HTR-8/SVneo (cell line): ENCODE measurements around the gene SCMH1.
A peak's percentile ranks its signal among the peaks of the same experiment; 100 is the strongest.

Source experiments
- DNase-seq: peaks from one replicate; pipeline ENCODE4 v3.0.0; 2011; ENCODE audit warnings: low spot score, mixed read lengths; ENCODE audit not compliant: insufficient read length
- FAIRE-seq: peaks from 2 replicates; lab custom pipeline; 2011; peaks lifted over from hg19 to GRCh38; lab: Jason Lieb, UNC

The SCMH1 gene

DNA sequence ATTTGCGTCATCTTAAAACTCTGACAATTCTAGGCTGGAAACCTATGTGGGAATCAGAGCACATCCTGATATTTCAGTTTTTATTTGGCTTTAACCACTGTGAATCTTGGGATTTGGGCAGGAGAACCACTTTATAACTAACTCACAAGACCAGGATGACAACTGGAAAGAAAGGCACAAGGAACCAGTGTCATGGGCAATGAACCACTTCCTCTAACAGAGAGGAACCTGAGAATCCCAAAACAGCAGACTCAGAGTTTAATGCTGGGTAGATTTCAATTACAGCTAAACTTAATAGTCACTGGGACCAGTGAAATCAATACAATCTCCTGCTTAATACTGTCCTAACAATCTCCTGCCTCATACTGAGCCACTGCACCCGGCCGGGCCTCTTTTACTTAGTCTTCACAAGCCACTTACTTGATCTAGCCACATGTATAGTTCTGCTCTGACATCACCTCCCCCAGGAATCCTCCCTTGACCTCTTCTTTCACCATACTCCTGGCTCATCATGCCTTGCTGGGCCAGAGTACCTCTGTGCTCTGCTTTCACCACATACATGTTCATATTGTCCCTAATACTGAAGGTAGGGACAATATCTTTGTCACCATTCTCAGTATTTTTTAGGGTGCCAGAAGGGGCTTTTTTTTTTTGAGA lies 200.4 kb downstream of the SCMH1 start:
- no peak for FAIRE-seq
- no peak for DNase-seq

DNA sequence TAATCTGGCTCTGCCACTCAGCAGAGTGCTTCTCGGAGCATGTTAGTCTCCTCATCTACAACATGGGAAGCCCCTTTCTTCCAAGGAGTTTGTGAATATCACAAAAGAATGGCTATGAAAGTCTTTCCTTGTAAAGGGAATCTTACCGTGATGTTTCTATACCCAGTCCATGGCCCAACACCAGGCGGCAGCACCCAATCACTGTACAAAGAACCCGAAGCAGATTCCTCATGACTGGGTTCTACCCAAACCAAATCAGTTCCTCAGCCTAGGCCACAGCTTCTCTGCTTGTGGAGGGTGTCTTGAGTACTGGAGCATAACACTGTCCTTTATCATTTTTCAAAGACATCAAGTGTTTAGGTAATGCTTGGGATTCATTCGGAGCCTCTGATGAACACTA lies 204.0 kb downstream of the SCMH1 start:
- FAIRE-seq (no peak), DNase-seq (no peak)

DNA sequence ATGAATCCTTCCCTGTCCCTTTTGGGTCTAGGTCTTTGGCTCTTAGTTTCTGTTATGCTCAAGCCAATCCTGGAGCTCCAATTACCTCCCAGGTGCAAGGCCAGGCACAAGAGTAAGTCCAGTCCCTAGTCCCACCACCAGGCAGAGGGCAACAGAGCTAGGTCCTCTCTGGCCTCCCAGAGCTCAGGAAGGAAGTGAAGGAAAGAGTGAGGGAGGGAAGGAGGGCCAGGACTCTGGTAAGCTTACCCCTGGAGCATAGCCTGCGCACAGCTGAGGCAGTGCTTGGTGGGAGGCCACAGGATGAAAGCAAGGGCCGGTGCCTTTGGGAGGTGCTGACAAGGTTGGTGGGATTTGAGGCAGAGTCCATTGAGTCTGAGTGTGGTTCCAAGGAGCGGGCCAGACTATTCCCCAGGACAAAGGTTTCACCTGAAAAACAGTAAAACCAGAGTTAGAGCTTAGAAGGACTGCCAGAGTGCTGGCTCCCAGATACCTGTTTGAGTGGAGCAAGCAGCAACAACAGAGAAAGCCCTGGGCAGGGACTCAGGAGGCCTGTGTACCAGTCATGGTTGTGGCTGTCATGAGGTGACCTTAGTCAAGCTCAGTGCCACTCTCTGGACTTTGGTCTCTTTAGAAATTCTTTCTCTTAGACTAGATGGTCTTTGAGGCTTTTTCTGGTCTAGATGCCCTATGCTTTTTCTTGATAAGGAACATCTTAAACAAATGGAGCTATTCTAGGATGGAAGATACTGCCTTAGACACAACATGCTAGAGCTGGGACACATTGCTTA lies 204.8 kb downstream of the SCMH1 start:
- FAIRE-seq = no peak
- no peak for DNase-seq

DNA sequence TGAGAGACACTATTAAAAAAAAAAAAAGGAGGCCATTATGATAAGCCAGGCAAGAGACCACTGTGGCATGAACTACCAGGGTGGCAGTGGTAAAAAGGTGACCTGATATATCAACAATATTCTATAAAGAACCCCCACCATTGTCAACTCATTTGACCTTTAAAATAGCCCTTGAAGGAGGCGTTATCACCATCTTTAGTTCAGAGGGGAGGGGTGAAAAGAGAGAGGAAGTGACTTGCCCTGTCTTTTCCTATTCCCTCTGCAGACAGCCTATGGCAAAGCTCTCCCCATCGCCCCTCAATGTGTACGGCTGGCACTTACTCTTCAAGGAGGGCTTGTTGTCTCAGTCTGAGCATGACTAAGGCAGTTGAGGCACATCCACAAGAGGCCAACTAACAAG lies 208.8 kb downstream of the SCMH1 start:
- DNase-seq (no peak), FAIRE-seq (no peak)

DNA sequence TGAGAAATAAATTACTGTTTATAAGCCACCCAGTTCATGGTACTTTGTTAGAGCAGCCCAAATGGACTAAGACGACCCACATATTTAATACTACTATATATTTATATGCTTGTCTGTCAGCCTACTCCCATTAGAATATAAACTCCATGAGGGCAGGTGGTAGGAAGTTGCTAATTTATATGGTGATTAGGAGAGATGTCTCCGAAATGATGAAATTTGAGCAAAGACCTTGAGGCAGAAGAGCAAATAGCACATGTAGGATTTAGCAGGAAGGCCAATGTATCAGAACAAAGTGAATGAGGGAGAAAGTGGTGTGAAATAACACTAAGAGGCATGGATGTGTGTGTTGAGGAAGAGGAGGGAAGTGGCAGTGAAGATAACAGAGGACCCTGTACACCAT lies 210.0 kb downstream of the SCMH1 start:
- DNase-seq (no peak), FAIRE-seq (no peak)

DNA sequence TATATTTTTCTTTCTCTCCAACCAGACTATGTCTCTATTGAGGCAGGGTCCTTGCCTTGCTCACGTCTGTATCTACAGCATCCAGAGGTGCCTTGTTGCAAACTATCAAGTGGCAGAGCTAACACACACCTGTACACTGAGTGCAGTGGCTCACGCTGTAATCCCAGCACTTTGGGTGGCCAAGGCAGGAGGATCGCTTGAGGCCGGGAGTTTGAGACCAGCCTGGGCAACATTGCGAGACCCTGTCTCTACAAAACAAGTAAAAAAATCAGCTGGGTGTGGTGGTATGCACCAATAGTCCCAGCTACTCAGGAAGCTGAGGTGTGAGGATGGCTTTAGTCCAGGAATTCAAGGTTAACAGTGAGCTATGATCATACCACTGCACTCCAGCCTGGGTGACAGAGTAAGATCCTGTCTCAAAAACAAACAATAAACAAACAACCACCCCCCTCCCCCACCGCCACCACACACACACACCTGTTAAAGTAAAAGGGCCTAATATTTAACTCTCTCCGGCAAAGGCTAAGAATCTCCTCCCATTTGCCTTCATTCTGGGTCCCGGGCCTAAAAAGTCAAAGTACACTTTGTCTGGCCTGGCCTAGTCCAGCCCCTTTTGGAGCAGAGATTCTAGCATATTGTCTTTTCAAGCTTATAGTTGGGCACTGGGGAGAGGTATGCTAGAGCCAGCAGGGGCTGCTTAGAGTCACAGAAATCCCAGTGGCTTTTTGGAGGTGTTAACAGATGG lies 211.1 kb downstream of the SCMH1 start:
- no peak for FAIRE-seq

DNA sequence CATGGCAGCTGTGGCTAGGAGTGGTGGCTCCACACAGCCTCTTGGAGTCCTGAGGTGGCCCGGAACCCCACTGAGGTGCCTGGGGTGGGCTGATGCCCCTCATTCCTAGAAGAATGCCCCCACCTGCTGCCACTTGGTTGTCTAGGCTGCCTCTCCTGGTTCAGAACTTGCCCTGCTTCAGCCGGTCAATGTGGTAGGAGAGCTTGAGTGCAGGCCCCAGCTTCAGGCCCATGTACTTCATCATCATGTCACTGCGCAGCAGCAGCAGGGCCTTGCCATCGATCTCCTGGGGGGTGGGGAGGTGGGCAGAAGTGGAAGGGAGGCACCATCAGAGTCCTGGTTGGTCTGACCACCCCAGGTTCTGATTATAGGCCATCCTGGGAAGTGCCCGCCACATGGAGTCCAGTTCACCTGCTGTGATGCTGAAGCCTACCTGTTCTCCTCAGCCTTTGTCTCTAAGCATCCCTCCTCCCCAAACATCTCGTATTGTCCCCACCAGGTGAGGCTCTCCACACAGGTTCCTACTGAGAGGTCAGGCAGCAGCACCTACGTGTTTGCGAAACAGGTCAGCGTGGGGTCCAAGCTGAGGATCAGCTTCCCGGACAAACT lies 214.0 kb downstream of the SCMH1 start:
- DNase-seq (no peak), FAIRE-seq (no peak)

More for the DNA sequence above, 211.1 kb downstream of the SCMH1 start:
- DNase-seq = no peak

DNA sequence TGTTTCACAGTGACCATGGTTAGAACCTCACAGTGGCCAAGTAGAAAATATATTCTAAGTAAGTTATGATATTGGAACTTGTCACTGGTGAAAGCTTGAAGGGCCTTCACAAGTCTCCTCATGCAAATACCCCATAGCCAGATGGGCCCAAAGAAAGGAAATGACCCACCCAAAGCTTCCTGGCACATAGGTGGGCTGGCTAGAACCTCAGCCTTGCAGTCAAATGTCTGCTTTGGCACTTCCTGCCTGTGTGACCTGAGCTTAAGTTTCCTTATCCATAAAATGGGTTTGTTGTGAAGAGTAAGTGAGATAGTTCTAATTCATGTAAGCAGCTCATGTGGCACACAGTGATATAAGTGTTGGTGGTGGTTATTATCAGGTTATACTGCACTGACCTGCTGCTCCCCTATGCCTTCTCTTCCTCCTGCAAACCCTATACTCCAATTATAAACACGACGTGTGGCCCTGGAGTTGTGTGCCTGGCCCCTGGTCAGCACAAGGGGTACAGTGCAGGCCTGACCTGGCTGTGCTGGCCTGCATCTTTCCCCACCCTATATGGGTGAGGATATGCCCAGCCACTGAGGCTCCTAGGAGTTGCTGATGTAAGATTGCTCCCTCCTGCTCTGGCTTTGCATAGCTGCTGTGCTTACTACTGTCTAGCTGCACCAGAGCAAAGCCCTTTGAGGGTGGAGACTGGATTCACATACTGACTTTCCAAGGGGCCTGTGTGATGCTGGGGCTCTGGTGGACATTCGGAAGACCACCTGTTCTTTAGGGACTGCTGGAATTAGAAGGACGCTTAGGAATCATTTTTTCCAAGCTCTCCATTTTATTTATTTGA lies 215.9 kb downstream of the SCMH1 start:
- FAIRE-seq = no peak
- no peak for DNase-seq

DNA sequence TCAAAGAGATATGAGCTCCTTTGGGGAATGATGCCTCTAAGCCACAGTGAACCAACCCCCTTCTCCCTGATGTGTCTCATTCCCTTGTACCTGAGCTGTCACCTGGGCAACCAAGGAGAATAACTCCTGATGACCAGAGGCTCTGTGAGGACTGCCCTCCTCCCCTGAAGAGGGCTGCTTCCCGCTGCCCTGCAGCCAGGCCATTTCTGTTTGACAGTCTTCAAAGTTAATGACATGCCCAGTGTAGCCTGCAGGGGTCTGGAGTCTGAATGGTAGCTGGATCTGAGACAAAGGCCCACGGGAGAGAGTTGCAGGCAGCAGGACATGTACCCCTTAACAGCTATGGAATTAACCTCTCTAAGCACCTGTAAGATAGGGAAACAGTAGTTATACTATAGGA lies 217.2 kb downstream of the SCMH1 start:
- FAIRE-seq (no peak), DNase-seq (no peak)

DNA sequence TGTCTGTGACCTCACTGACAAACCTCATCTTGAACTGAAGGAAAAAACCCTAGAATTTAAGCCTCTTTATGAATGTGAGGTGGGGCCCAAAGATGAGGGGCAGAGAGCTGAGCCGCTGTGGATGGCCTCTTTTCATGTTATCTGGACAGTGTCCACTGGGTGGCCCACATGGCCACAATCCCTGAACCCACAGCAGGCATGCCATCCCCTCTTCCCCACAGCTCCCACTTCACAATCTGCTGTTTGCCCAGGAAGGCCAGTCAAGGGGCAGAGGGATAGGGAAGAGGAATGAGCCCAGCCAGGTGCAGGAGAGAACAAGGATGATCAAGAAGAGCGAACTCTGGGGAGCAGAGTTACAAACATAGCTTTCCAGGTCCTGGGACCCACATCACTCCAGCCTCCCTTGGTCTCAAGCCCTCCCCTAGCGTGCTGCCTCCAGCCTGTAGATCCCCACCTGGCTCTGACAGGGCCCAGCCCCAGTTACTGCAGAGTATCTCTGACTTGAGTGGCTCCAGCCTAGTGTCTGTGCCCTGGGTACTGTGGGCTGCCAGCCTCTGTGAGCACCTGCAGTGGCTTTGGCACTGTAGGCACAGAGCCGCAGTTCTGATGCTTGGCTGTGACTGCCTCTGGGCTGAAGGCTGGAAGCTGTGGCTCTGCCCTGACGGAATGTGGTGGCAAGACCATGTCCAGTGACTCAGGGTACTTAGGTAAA lies 218.7 kb downstream of the SCMH1 start:
- DNase-seq (peak; percentile 29), FAIRE-seq (no peak)

DNA sequence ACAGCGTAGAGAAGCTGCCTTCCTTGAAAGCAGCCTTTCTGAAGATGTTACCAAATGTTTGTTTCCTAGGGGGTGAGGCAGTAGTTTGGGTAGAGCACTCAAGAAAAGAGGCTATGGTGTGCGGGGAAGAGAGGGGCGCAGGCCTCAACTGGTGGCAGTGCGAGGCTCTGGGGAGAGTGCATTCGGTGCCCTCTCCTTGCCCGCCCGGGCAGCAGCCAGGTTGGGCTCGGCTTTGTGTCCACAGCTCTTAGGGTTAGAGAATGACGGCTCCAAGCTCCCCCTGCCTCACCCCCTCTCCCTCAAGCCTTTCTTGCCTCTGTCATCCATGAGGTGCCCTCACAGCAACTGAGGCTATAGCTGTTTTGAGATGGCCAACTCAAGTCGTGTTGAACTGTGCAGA lies 219.7 kb downstream of the SCMH1 start:
- DNase-seq (no peak), FAIRE-seq (no peak)

DNA sequence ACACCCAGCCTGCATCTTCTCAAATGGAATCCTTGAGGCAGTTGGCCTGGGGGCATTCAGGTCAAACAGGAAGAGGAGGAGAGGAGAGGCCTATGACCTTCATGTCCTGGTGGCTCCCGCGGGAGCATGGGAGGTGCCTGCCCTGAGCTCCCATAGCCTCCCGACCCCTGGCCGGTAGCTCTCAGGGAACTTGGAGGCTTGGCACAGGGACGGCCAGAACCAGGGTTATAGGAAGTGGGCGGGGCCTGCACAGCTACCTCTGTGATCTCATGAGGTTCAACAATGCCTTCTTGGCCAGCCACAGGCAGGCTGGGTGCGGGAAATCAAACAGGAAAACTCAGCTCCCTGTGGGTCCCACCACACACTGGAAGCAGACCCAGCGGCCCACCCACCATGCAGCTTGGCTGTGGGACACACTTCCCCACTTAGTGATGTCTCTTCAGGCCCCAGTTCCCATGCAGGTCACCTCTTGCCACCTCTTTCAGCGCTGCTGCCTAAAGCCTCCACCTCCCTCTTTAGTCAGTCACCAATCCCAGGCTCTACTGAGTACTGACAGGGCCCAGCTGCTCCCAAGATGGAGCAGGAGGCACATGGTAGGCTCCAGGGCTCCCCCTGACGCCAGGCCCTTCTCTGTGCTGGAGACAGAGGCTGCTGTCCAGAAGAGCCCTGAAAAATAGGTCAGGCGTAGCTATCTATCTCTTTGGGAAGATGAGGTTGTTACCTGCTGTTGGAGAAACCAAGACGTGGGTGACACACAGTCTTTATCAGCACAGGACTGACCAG lies 220.4 kb downstream of the SCMH1 start, which contains the start of gene SLFNL1:
Gene SLFNL1 (minus strand): TSS at position 200 of the 783 bp plus-strand sequence. CDS start 1,065 bp downstream, outside the sequence.
- no peak for DNase-seq

DNA sequence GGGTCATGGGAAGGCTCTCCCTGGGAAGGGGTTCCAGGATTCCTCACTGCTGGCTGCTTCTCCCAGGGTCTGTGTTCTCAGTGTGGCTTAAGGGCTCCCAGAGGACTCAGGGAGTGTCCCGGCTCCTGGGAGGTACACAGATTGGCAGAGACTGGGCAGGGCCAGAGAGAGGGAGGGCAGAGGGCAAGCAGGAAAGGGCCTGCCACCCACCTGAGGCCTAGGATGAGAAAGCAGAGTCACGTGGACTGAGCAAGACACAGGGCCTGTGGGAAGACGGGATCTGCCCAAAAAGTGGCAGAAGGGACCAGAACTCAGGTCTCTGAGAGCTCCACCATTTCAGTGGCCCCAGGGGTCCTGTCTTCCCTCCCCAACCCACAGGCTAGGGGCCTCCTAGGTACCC lies 221.5 kb downstream of the SCMH1 start:
- FAIRE-seq = no peak
- no peak for DNase-seq

More for the DNA sequence above, 220.4 kb downstream of the SCMH1 start, which contains the start of gene SLFNL1:
- FAIRE-seq = no peak

DNA sequence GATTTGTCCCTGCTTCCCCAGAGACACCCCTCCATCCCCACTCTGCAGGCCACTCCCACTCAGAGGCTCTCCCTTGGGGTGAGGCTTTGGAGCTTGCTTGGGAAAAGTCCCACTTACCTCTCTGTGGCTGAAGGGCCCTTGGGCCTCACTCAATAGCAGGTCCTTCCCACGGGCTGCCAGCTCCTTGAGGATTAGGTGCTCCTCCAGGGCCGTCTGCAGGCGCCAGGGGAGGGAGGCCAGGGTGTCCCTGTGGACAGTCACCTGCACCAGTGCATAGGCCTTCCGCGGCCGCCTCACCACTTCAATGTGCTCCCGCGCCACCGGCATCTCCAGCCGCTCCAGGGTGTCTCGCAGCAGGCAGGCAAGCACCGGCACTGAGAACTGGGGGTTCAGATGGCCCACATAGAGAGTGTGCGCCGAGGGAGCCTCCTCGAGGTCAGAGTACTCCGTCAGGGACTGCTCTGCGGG lies 222.0 kb downstream of the SCMH1 start:
- FAIRE-seq (no peak), DNase-seq (no peak)

DNA sequence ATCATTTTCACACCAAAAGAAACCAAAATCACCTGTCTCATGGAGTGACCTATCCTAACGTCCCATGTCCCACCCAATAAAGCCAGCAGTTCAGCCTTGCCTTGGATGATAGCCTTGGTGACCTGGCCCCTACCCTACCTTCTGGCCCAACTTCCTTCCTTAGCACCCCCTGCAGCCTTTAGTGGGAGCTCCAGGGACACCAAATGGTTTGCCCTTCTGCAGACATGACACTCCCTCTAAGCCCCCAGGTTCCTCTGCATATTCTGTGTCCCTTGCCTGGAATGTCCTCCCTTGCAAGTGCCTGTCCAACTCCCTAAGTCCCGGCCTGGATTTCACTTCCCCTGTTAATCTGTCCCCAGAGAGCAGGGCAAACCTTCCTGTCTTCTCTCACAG lies 222.8 kb downstream of the SCMH1 start:
- FAIRE-seq = no peak
- no peak for DNase-seq

DNA sequence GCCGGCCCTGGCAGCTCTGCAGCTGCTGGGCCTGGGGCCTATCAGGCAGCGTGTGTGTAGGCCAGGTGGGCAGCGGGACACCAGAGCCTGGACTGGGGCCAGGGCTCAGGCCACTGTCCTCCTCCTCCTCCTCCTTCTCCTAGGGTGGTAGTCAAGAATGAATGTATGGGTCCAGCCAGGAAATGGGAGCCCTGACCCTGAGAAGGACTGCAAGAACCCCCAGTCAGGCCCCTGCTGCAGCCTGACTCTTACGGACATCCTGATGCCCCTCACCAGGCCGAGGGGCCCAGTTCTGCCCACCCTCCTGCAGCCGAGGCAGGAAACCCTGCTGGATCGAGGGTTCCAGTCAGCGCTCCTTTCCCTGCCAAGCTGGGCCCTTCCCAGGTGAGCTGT lies 224.1 kb downstream of the SCMH1 start:
- no peak for FAIRE-seq

DNA sequence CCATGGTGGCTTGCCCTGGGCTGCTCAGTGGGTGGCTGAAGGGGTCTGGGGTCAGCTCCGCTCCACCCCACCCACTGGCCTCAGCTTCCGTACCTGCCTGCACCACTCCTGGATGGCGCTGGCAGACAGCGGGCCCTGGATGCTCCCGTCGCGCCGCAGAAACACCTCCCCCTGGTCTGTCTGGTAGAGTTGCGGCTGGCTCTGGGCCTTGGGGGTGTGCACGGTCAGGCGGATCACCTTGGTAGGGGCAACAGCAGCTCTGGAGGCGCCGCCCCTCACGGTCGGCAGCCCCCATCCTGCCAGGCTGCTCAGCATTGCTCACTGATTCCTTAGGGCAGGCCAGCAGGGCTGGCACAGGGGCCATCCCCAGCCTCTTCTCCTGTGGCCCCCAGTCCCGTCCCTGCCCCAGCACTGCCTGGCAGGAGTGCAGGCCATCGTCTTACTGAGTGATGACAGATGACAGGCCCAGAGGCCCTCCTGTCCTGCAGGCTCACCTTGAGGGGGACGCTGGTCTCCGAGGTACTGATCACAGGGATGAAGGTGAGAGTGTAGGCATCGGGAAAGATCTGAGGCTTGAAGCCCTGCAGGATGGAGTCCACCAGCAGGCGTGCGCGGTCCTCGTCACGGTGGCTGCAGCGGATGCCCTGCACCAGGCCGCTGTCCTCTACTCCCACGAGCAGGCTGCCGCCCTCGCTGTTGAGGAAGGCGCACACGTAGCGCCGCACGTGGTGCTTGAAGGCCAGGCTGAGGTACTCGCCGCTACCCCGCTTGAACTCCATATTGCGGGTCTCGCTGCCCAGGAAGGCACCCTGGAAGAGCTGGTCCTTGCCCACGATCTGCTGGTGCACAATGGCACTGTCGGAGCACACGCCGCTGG lies 224.7 kb downstream of the SCMH1 start:
- no peak for FAIRE-seq
- no peak for DNase-seq

More for the DNA sequence above, 224.1 kb downstream of the SCMH1 start:
- DNase-seq = no peak
